RWPE1 (cell line): Measurements from ENCODE around the gene USP34.
"Not testable (repeated sequence)": the region's sequence is repeated elsewhere in the genome, so short reads cannot be mapped to it uniquely, and the experiment has no call there.

Experiments
- CTCF ChIA-PET: fragments of 350-600 bp; sonication (Branson Sonifier 250); formaldehyde crosslinking; extraction: SDS; loops from one replicate; lab custom pipeline; 2021; lab: Yijun Ruan, JAX
- POLR2A ChIA-PET: fragments of 400-600 bp; formaldehyde crosslinking; extraction: SDS; loops from one replicate; lab custom pipeline; 2020; ENCODE audit warnings: antibody characterized with exemption; ENCODE audit not compliant: low non-redundant PET; lab: Yijun Ruan, JAX
- DNase-seq: peaks from one replicate; pipeline ENCODE4 v3.0.0; 2012; ENCODE audit warnings: low spot score
- H3K27ac ChIP-seq: fragments of 450-650 bp; 2 replicates; pipeline ENCODE4 v1.5.1; 2017
- CTCF ChIP-seq: fragments of 450-650 bp; conservative IDR thresholded peaks from 2 replicates; pipeline ENCODE4 v1.5.1; 2017; ENCODE audit warnings: low read depth, mild to moderate bottlenecking

USP34 gene

GRCh38 chr2:61451178-61451577, 19.7 kb downstream of the USP34 start:
- H3K27ac ChIP-seq, result no peak overlapping the region
- ChIA-PET POLR2A (no interaction called here), CTCF (interaction anchor here (0.6 kb wide), 1 partner anchor 37 kb away, joined by 3 read pairs; no protein-coding TSS in a partner anchor)
- no peak for DNase-seq
- no peak for TF ChIP-seq CTCF

GRCh38 chr2:61450144-61450543, 20.7 kb downstream of the USP34 start:
- DNase-seq, result peak; percentile 13

GRCh38 chr2:61448229-61448628, 22.7 kb downstream of the USP34 start:
- ChIA-PET POLR2A (no interaction called here), CTCF (no interaction called here)
- DNase-seq, result no peak
- H3K27ac ChIP-seq, result no peak overlapping the region
- no peak for TF ChIP-seq CTCF

More at GRCh38 chr2:61450144-61450543, 20.7 kb downstream of the USP34 start:
- H3K27ac ChIP-seq, result no peak overlapping the region; the same call in 1 of the 2 replicates
- TF ChIP-seq CTCF, result no peak
- ChIA-PET POLR2A (no interaction called here), CTCF (no interaction called here)

GRCh38 chr2:61446971-61447370, 23.9 kb downstream of the USP34 start:
- DNase-seq, H3K27ac ChIP-seq, CTCF ChIA-PET: not testable (repeated sequence)
- POLR2A ChIA-PET, result interaction anchor here (0.7 kb wide), 1 partner anchor 17 kb away, joined by 4 read pairs; no protein-coding TSS in a partner anchor

- TF ChIP-seq CTCF, result no peak
- no peak overlapping the region for H3K27ac ChIP-seq
- POLR2A ChIA-PET, result no interaction called here
- DNase-seq, result no peak
- CTCF ChIA-PET, result interaction anchor here (0.7 kb wide), 1 partner anchor 1549 kb away, joined by 3 read pairs; no protein-coding TSS in a partner anchor
Measured at GRCh38 chr2:61443342-61444041, 27.4 kb downstream of the USP34 start.

GRCh38 chr2:61439241-61440002, 31.5 kb downstream of the USP34 start:
- H3K27ac ChIP-seq, result peak overlapping the region; percentile 47
- no peak for DNase-seq
- ChIA-PET CTCF (interaction anchor here (0.6 kb wide), 1 partner anchor 36 kb away, joined by 6 read pairs; no protein-coding TSS in a partner anchor), POLR2A (no interaction called here)
- TF ChIP-seq CTCF, result no peak
